IPS DF 19.7 (cell line): ENCODE results near the gene PRDX4.
"Not testable (repeated sequence)": the region's sequence is repeated elsewhere in the genome, so short reads cannot be mapped to it uniquely, and the experiment has no call there.

Experiments
- DNase-seq: peaks from one replicate; pipeline ENCODE4 v3.0.0-alpha.2; 2013; ENCODE audit warnings: low read depth, low spot score

The PRDX4 gene

GRCh38 chrX:23673108-23673507 lies 5.8 kb downstream of the PRDX4 start:
- no peak for DNase-seq

- not testable (repeated sequence) for DNase-seq
Observed at GRCh38 chrX:23676486-23676885, 9.2 kb downstream of the PRDX4 start.

GRCh38 chrX:23692166-23692565 lies 24.9 kb downstream of the PRDX4 start:
- no peak for DNase-seq

GRCh38 chrX:23694606-23695005 lies 27.3 kb downstream of the PRDX4 start:
- no peak for DNase-seq

GRCh38 chrX:23699636-23700194 lies 32.4 kb downstream of the PRDX4 start:
- no peak for DNase-seq

GRCh38 chrX:23704673-23705206 lies 37.4 kb downstream of the PRDX4 start:
- DNase-seq = no peak

- DNase-seq = no peak
Observed at GRCh38 chrX:23705235-23705634, 37.9 kb downstream of the PRDX4 start.

- no peak for DNase-seq
Observed at GRCh38 chrX:23720117-23720677, 52.9 kb downstream of the PRDX4 start.

- no peak for DNase-seq
Observed at GRCh38 chrX:23726191-23726590, 58.9 kb downstream of the PRDX4 start.

- DNase-seq = no peak
Observed at GRCh38 chrX:23727206-23727605, 59.9 kb downstream of the PRDX4 start.

GRCh38 chrX:23729214-23729613 lies 61.9 kb downstream of the PRDX4 start:
- DNase-seq = no peak

GRCh38 chrX:23731951-23732350 lies 64.7 kb downstream of the PRDX4 start:
- DNase-seq = no peak

GRCh38 chrX:23732704-23733103 lies 65.4 kb downstream of the PRDX4 start:
- DNase-seq = no peak
